ENCODE measurements around the gene COQ10B. TPM values are rescaled to one million over a fixed set of nuclear protein-coding genes. Genes with fewer than 3 reads are reported as not detected.

Gene COQ10B
- total and polyA plus RNA-seq, 2 donors (not counting 3 experiments of a cell fraction or from before 2014, with no cell fraction given), result 2.4 to 15.1 TPM

DNA sequence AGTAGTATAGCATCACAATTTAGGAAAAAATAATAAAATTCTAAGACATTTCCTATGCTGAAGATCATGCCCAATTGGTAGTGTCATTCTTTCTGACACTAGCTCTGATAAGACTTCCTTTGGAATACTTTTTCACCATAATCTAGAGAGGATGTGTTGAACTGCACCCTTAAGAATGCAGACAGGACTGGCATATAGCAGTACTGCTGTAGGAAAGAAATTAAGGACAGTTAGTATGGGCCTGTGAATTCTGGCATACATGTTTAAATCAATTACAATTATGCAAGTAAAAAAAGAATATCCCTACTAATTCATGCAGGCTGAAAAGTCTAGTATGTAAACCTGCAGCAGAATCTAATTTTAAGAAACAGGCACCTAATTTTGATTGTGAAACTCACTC lies 33.9 kb upstream of the COQ10B start:
- no peak overlapping the region for H3K9ac ChIP-seq (replicated peaks; ENCODE audit: extremely low read depth, insufficient read depth, low read length)
- DNase-seq (ENCODE audit: low read depth, low spot score), result no peak
- H3K4me1 ChIP-seq (ENCODE audit: control insufficient read depth, extremely low read depth, insufficient read depth, low read length), result no peaks in the 10 kb centered on the region
- H3K4me2 ChIP-seq (ENCODE audit: insufficient read depth, low read length), result no peak overlapping the region
- no peak for FAIRE-seq
- peaks cover 3% of the 10 kb centered on the region for H3K9me1 ChIP-seq (replicated peaks; ENCODE audit: control insufficient read depth, extremely low read depth, insufficient read depth, low read length)
- H3K79me2 ChIP-seq (ENCODE audit: control insufficient read depth, insufficient read depth, low read length), result peaks cover 56% of the 10 kb centered on the region
- no peaks in the 10 kb centered on the region for H3K9me3 ChIP-seq (replicated peaks; ENCODE audit: control insufficient read depth, insufficient read depth, low read length)
- peaks cover 22 to 36% of the 10 kb centered on the region in 2 experiments for H3K36me3 ChIP-seq (ENCODE audit: control insufficient read depth in 2 of 2, extremely low read depth in 1 of 2, insufficient read depth in 2 of 2, low read length in 2 of 2)
- TF ChIP-seq MYC (IDR thresholded peaks at IDR 0.05; ENCODE audit: low read depth, low read length), result no peak
- TF ChIP-seq, protein P1, sequence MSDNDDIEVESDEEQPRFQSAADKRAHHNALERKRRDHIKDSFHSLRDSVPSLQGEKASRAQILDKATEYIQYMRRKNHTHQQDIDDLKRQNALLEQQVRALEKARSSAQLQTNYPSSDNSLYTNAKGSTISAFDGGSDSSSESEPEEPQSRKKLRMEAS (IDR thresholded peaks at IDR 0.05; ENCODE audit: insufficient read depth, insufficient read length), result no peak
- TF ChIP-seq EZH2 (IDR thresholded peaks at IDR 0.05; ENCODE audit: borderline replicate concordance, low read depth, low read length, severe bottlenecking), result no peak
- TF ChIP-seq FOS (IDR thresholded peaks at IDR 0.05; ENCODE audit: borderline replicate concordance, insufficient read depth, low read length), result no peak
- TF ChIP-seq POLR2A (IDR thresholded peaks at IDR 0.05; ENCODE audit: low read depth, low read length), result no peak
- no peak for TF ChIP-seq GATA2 (IDR thresholded peaks at IDR 0.05; ENCODE audit: insufficient read depth, insufficient read length, low read depth, low read length)
- no peak for TF ChIP-seq POLR2AphosphoS5 (IDR thresholded peaks at IDR 0.05; ENCODE audit: insufficient read depth, low read depth, low read length)
- TF ChIP-seq, protein P2, sequence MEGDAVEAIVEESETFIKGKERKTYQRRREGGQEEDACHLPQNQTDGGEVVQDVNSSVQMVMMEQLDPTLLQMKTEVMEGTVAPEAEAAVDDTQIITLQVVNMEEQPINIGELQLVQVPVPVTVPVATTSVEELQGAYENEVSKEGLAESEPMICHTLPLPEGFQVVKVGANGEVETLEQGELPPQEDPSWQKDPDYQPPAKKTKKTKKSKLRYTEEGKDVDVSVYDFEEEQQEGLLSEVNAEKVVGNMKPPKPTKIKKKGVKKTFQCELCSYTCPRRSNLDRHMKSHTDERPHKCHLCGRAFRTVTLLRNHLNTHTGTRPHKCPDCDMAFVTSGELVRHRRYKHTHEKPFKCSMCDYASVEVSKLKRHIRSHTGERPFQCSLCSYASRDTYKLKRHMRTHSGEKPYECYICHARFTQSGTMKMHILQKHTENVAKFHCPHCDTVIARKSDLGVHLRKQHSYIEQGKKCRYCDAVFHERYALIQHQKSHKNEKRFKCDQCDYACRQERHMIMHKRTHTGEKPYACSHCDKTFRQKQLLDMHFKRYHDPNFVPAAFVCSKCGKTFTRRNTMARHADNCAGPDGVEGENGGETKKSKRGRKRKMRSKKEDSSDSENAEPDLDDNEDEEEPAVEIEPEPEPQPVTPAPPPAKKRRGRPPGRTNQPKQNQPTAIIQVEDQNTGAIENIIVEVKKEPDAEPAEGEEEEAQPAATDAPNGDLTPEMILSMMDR (IDR thresholded peaks at IDR 0.05; ENCODE audit: extremely low read depth in 1 of 2, insufficient read depth in 1 of 2, low read depth in 1 of 2, low read length in 2 of 2), result no peak
- TF ChIP-seq JUN (IDR thresholded peaks at IDR 0.05; ENCODE audit: borderline replicate concordance, insufficient read depth, insufficient read length, low read depth), result no peak
- dilution Hi-C loops (cut with MboI; ENCODE audit: extremely low pct_ligation_motif_present, low sequenced_read_pairs) (no loop called here), intact Hi-C loops (cut with micrococcal nuclease) (no loop called here)
- H2AFZ ChIP-seq (ENCODE audit: low read depth, low read length), result no peak overlapping the region
- POLR2A ChIA-PET, result no interaction called here
- CTCF ChIA-PET, result no interaction called here
- no peak overlapping the region for H3K27ac ChIP-seq (ENCODE audit: insufficient read depth, low read depth, low read length)
- BruUV-seq (replicated peaks), result TSS peak; percentile 6
- H3K4me3 ChIP-seq (replicated peaks in 1 of 3; ENCODE audit: insufficient read depth in 1 of 3, low read depth in 1 of 3, low read length in 3 of 3), result no peak overlapping the region
- peaks cover 14% of the 10 kb centered on the region for H4K20me1 ChIP-seq (replicated peaks; ENCODE audit: control insufficient read depth, extremely low read depth, insufficient read depth, low read length)
- no peaks in the 10 kb centered on the region for H3K27me3 ChIP-seq (ENCODE audit: control insufficient read depth in 2 of 2, insufficient read depth in 2 of 2, low read length in 2 of 2)

Data from endothelial cell of umbilical vein (primary cell).